Activated T-helper 17 cell treated with anti-CD3 and anti-CD28 coated beads, Interleukin-2, amount 50 U/mL, for 72 hours (primary cell): ENCODE results near the gene DPEP3. TPM values are rescaled to one million over a fixed set of nuclear protein-coding genes. Genes with fewer than 3 reads are reported as not detected.

Experiments used
- ATAC-seq: fragments of 150-1000 bp; cut with Tn5 transposase; replicated peaks from 2 replicates; pipeline ENCODE4 v1.10.0; 2021; ENCODE audit warnings: mild to moderate bottlenecking, moderate library complexity
- H3K27ac Mint-ChIP-seq: one replicate; pipeline ENCODE4 v1.8.0; 2022; ENCODE audit warnings: mixed read lengths
- H3K27me3 Mint-ChIP-seq: one replicate; pipeline ENCODE4 v1.8.0; 2022; ENCODE audit warnings: mixed read lengths
- H3K36me3 Mint-ChIP-seq: one replicate; pipeline ENCODE4 v1.8.0; 2022; ENCODE audit warnings: low read depth, mild to moderate bottlenecking, mixed read lengths
- H3K4me1 Mint-ChIP-seq: one replicate; pipeline ENCODE4 v1.8.0; 2022; ENCODE audit warnings: mixed read lengths
- H3K4me3 Mint-ChIP-seq: one replicate; pipeline ENCODE4 v1.8.0; 2022; ENCODE audit warnings: mild to moderate bottlenecking, mixed read lengths
- H3K9me3 Mint-ChIP-seq: one replicate; pipeline ENCODE4 v1.8.0; 2022; ENCODE audit warnings: mixed read lengths
- total RNA-seq, 2 donors: library from RNA; stranded (reverse); gene quantifications; one replicate each; pipeline ENCODE4 v1.2.3, GENCODE V29; 2022

The DPEP3 gene
- total RNA-seq, 2 donors from 2014 or later, result 0.19 TPM; not detected in 1

- peak; percentile 82 for ATAC-seq
- no peaks in the 10 kb centered on the region for H3K4me1 Mint-ChIP-seq
- no peaks in the 10 kb centered on the region for H3K9me3 Mint-ChIP-seq
- H3K27me3 Mint-ChIP-seq, result no peaks in the 10 kb centered on the region
- H3K36me3 Mint-ChIP-seq, result peaks cover 47% of the 10 kb centered on the region
- H3K27ac Mint-ChIP-seq, result peak overlapping the region; percentile 53
- no peak overlapping the region for H3K4me3 Mint-ChIP-seq
These were observed 51.5 kb downstream of the DPEP3 start for GRCh38 chr16:67928561-67929364.

GRCh38 chr16:67928147-67928546 lies 52.2 kb downstream of the DPEP3 start:
- H3K4me1 Mint-ChIP-seq, result no peaks in the 10 kb centered on the region
- H3K36me3 Mint-ChIP-seq, result peaks cover 41% of the 10 kb centered on the region
- H3K27ac Mint-ChIP-seq, result peak overlapping the region; percentile 53
- no peak for ATAC-seq
- H3K27me3 Mint-ChIP-seq, result no peaks in the 10 kb centered on the region
- no peaks in the 10 kb centered on the region for H3K9me3 Mint-ChIP-seq
- no peak overlapping the region for H3K4me3 Mint-ChIP-seq

- H3K4me3 Mint-ChIP-seq, result no peak overlapping the region
- no peaks in the 10 kb centered on the region for H3K9me3 Mint-ChIP-seq
- no peak for ATAC-seq
- no peaks in the 10 kb centered on the region for H3K27me3 Mint-ChIP-seq
- H3K36me3 Mint-ChIP-seq, result peaks cover 33% of the 10 kb centered on the region
- no peak overlapping the region for H3K27ac Mint-ChIP-seq
- peaks cover 1% of the 10 kb centered on the region for H3K4me1 Mint-ChIP-seq
These were observed 53.0 kb downstream of the DPEP3 start for GRCh38 chr16:67927131-67927941.

- H3K27ac Mint-ChIP-seq, result peak overlapping the region; percentile 50
- peaks cover 9% of the 10 kb centered on the region for H3K4me1 Mint-ChIP-seq
- ATAC-seq, result no peak
- H3K9me3 Mint-ChIP-seq, result no peaks in the 10 kb centered on the region
- H3K36me3 Mint-ChIP-seq, result peaks cover 26% of the 10 kb centered on the region
- no peak overlapping the region for H3K4me3 Mint-ChIP-seq
- no peaks in the 10 kb centered on the region for H3K27me3 Mint-ChIP-seq
These were observed 54.0 kb downstream of the DPEP3 start for GRCh38 chr16:67926181-67926750.

Other genes with a start within 250 kb of the DPEP3 start
- gene RANBP10, start 173.9 kb downstream of the DPEP3 start, total RNA-seq, result 10 to 100 TPM; 18.4 to 21.0 TPM
- under 1 TPM in 1 of 2 donors, not detected in 1; 0.26 TPM for gene TSNAXIP1, start 173.6 kb downstream of the DPEP3 start, total RNA-seq
- 10 to 100 TPM; 29.9 to 51.6 TPM for gene THAP11, start 138.2 kb downstream of the DPEP3 start, total RNA-seq
- 100 to 1,000 TPM in 1 of 2 donors, 10 to 100 TPM in 1; 82.9 to 175 TPM for gene NUTF2, start 133.6 kb downstream of the DPEP3 start, total RNA-seq
- gene CENPT, start 132.8 kb downstream of the DPEP3 start, total RNA-seq, result 10 to 100 TPM; 61.4 to 64.2 TPM
- 100 to 1,000 TPM; 101 to 137 TPM for gene EDC4, start 107.4 kb downstream of the DPEP3 start, total RNA-seq
- gene NRN1L, start 95.6 kb downstream of the DPEP3 start, total RNA-seq, result 1 to 10 TPM in 1 of 2 donors, not detected in 1; 1.2 TPM
- 10 to 100 TPM in 1 of 2 donors, 1 to 10 TPM in 1; 7.5 to 11.8 TPM for gene PSKH1, start 87.2 kb downstream of the DPEP3 start, total RNA-seq
- gene CTRL, start 48.6 kb downstream of the DPEP3 start, total RNA-seq, result 1 to 10 TPM; 4.0 to 6.1 TPM
- 100 to 1,000 TPM; 201 to 217 TPM for gene PSMB10, start 43.6 kb downstream of the DPEP3 start, total RNA-seq
- 10 to 100 TPM; 15.0 to 19.1 TPM for gene LCAT, start 36.4 kb downstream of the DPEP3 start, total RNA-seq
- 10 to 100 TPM; 34.6 to 47.0 TPM for gene SLC12A4, start 11.9 kb downstream of the DPEP3 start, total RNA-seq
- gene DPEP2, start 19.0 kb upstream of the DPEP3 start, total RNA-seq, result 1 to 10 TPM; 2.8 to 7.3 TPM
- not detected for gene DPEP2NB, start 35.4 kb upstream of the DPEP3 start, total RNA-seq
- 10 to 100 TPM in 1 of 2 donors, 1 to 10 TPM in 1; 7.2 to 18.7 TPM for gene DDX28, start 42.7 kb upstream of the DPEP3 start, total RNA-seq
- 10 to 100 TPM; 24.6 to 35.0 TPM for gene DUS2, start 42.8 kb upstream of the DPEP3 start, total RNA-seq
- gene NFATC3, start 104.9 kb upstream of the DPEP3 start, total RNA-seq, result 10 to 100 TPM; 71.1 to 78.1 TPM